ENCODE data around the gene SCNN1G.

- TF ChIP-seq ARNTL (CRISPR knock-in tag; IDR thresholded peaks at IDR 0.05; ENCODE audit: borderline replicate concordance, low read depth) (no peak), ZFP30 (CRISPR knock-in tag; IDR thresholded peaks at IDR 0.05) (no peak), BACH2 (CRISPR knock-in tag; IDR thresholded peaks at IDR 0.05; ENCODE audit: borderline replicate concordance) (no peak)
These were observed 33.9 kb upstream of the SCNN1G start for GRCh38 chr16:23148513-23149266.
